Activated CD4-positive, alpha-beta memory T cell treated with anti-CD3 and anti-CD28 coated beads, Interleukin-2, amount 10 ng/mL, durations not matched to agents 7 days and 5 days (primary cell): ENCODE results near the gene KCNJ6. TPM values are rescaled to one million over a fixed set of nuclear protein-coding genes. Genes with fewer than 3 reads are reported as not detected.
"Not testable (repeated sequence)": the region's sequence is repeated elsewhere in the genome, so short reads cannot be mapped to it uniquely, and the experiment has no call there.

Experiments
- CTCF ChIA-PET: fragments of 350-600 bp; sonication (Branson Sonifier 250); formaldehyde crosslinking; loops from one replicate; lab custom pipeline; 2021; ENCODE audit warnings: antibody characterized with exemption, inconsistent platforms; lab: Charles Lee
- POLR2A ChIA-PET: fragments of 350-600 bp; sonication (Branson Sonifier 250); formaldehyde crosslinking; loops from one replicate; lab custom pipeline; 2021; ENCODE audit warnings: antibody characterized with exemption; lab: Charles Lee
- DNase-seq: peaks from one replicate; pipeline ENCODE4 v3.0.0-alpha.2; 2020
- H3K27ac Mint-ChIP-seq: one replicate; pipeline ENCODE4 v1.8.0; 2021; ENCODE audit warnings: mild to moderate bottlenecking, mixed read lengths
- H3K27me3 Mint-ChIP-seq: one replicate; pipeline ENCODE4 v1.8.0; 2021; ENCODE audit warnings: mixed read lengths
- H3K36me3 Mint-ChIP-seq: one replicate; pipeline ENCODE4 v1.8.0; 2021; ENCODE audit warnings: low read depth, mixed read lengths
- H3K4me1 Mint-ChIP-seq: one replicate; pipeline ENCODE4 v1.8.0; 2021; ENCODE audit warnings: mixed read lengths
- H3K4me3 Mint-ChIP-seq: one replicate; pipeline ENCODE4 v1.8.0; 2021; ENCODE audit warnings: mild to moderate bottlenecking, mixed read lengths
- H3K9me3 Mint-ChIP-seq: one replicate; pipeline ENCODE4 v1.8.0; 2021; ENCODE audit warnings: mixed read lengths
- total RNA-seq, 2 experiments: library from RNA; stranded (reverse); gene quantifications; one replicate each; pipeline ENCODE4 v1.2.3, GENCODE V29; 2021

Gene KCNJ6
- total RNA-seq, 2 experiments from 2014 or later, result not detected

GRCh38 chr21:37658817-37659458, 257.3 kb downstream of the KCNJ6 start:
- no peak for DNase-seq
- ChIA-PET POLR2A (no interaction called here), CTCF (no interaction called here)
- Mint-ChIP-seq H3K36me3 (no peaks in the 10 kb centered on the region), H3K4me1 (no peaks in the 10 kb centered on the region), H3K27me3 (peaks cover 7% of the 10 kb centered on the region), H3K4me3 (no peak overlapping the region), H3K27ac (no peak overlapping the region), H3K9me3 (no peaks in the 10 kb centered on the region)

GRCh38 chr21:37658121-37658816, 258.0 kb downstream of the KCNJ6 start:
- Mint-ChIP-seq H3K36me3 (no peaks in the 10 kb centered on the region), H3K4me3 (no peak overlapping the region), H3K9me3 (no peaks in the 10 kb centered on the region), H3K27me3 (peaks cover 7% of the 10 kb centered on the region), H3K4me1 (no peaks in the 10 kb centered on the region), H3K27ac (no peak overlapping the region)
- ChIA-PET POLR2A (no interaction called here), CTCF (no interaction called here)
- DNase-seq, result no peak

DNA sequence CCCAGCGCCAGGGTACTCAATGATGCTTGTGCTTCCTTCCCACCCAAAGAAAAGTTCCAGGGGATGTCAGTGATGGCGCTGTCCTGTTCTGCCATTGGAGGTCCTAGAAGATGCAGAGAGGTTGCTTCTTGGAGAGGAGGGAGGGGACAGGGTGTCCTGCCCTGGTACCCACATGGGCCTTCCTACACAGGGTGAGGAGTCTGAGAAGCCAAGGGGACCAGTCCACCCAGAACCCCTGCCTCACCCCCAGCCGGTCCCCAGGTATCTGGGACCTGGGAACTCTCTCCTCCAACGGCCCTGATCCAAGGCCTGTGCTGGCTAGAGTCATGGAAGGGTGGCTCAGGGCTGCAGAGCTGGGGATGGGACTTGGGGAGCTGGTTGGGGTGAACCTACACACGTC, 259.4 kb downstream of the KCNJ6 start:
- H3K27ac Mint-ChIP-seq, result no peak overlapping the region
- no peak for DNase-seq
- no peak overlapping the region for H3K4me3 Mint-ChIP-seq
- ChIA-PET POLR2A (no interaction called here), CTCF (no interaction called here)
- peaks cover 7% of the 10 kb centered on the region for H3K27me3 Mint-ChIP-seq
- H3K4me1 Mint-ChIP-seq, result no peaks in the 10 kb centered on the region
- no peaks in the 10 kb centered on the region for H3K36me3 Mint-ChIP-seq
- H3K9me3 Mint-ChIP-seq, result no peaks in the 10 kb centered on the region

GRCh38 chr21:37655611-37656300, 260.5 kb downstream of the KCNJ6 start:
- H3K27ac Mint-ChIP-seq, result no peak overlapping the region
- ChIA-PET CTCF (no interaction called here), POLR2A (no interaction called here)
- no peaks in the 10 kb centered on the region for H3K36me3 Mint-ChIP-seq
- H3K9me3 Mint-ChIP-seq, result no peaks in the 10 kb centered on the region
- no peaks in the 10 kb centered on the region for H3K4me1 Mint-ChIP-seq
- DNase-seq, result no peak
- H3K27me3 Mint-ChIP-seq, result peaks cover 7% of the 10 kb centered on the region
- no peak overlapping the region for H3K4me3 Mint-ChIP-seq

- H3K4me3 Mint-ChIP-seq, result no peak overlapping the region
- H3K27me3 Mint-ChIP-seq, result peaks cover 5% of the 10 kb centered on the region
- ChIA-PET POLR2A (no interaction called here), CTCF (no interaction called here)
- no peaks in the 10 kb centered on the region for H3K9me3 Mint-ChIP-seq
- no peaks in the 10 kb centered on the region for H3K36me3 Mint-ChIP-seq
- H3K4me1 Mint-ChIP-seq, result no peaks in the 10 kb centered on the region
- H3K27ac Mint-ChIP-seq, result no peak overlapping the region
- DNase-seq, result no peak
Observed at GRCh38 chr21:37654596-37654995, 261.7 kb downstream of the KCNJ6 start.

DNA sequence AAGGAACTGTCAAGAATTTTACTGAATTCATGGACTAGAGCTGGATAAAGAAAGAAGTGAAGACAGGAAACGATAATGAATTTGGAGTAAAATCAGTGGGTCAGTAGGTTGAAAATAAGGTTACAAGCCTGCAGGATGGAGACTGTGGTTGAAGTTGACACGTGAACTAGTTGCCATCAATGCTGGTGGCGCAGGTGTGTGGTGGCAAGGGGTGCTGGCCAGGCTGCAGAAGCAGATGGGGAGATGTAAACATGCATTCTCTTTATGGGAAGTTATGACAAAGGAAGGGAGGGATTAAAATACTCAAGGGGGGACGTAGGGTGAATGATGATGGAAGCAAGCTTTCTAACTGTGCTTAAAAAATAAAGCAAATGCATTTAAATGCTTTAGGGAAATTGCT, 263.1 kb downstream of the KCNJ6 start:
- POLR2A ChIA-PET, result no interaction called here
- CTCF ChIA-PET, result no interaction called here
- H3K4me3 Mint-ChIP-seq, result no peak overlapping the region

GRCh38 chr21:37647781-37648180, 268.5 kb downstream of the KCNJ6 start:
- Mint-ChIP-seq H3K9me3 (no peaks in the 10 kb centered on the region), H3K4me3 (no peak overlapping the region), H3K27me3 (peaks cover 7% of the 10 kb centered on the region), H3K36me3 (no peaks in the 10 kb centered on the region), H3K27ac (no peak overlapping the region), H3K4me1 (no peaks in the 10 kb centered on the region)
- ChIA-PET CTCF (no interaction called here), POLR2A (no interaction called here)
- DNase-seq, result no peak

More for the DNA sequence above, 263.1 kb downstream of the KCNJ6 start:
- DNase-seq, result no peak
- peaks cover 2% of the 10 kb centered on the region for H3K27me3 Mint-ChIP-seq
- H3K27ac Mint-ChIP-seq, result no peak overlapping the region
- no peaks in the 10 kb centered on the region for H3K36me3 Mint-ChIP-seq
- H3K9me3 Mint-ChIP-seq, result no peaks in the 10 kb centered on the region
- no peaks in the 10 kb centered on the region for H3K4me1 Mint-ChIP-seq

- H3K36me3 Mint-ChIP-seq, POLR2A ChIA-PET, H3K9me3 Mint-ChIP-seq, H3K4me1 Mint-ChIP-seq, H3K27ac Mint-ChIP-seq, DNase-seq, H3K4me3 Mint-ChIP-seq: not testable (repeated sequence)
- CTCF ChIA-PET, result interaction anchor here (1.0 kb wide), 1 partner anchor 28 kb away, joined by 4 read pairs; no protein-coding TSS in a partner anchor
- peaks cover 11% of the 10 kb centered on the region for H3K27me3 Mint-ChIP-seq
Observed at GRCh38 chr21:37646761-37647160, 269.5 kb downstream of the KCNJ6 start.

- ChIA-PET CTCF (interaction anchor here (1.3 kb wide), 1 partner anchor 82 kb away, joined by 3 read pairs; no protein-coding TSS in a partner anchor), POLR2A (no interaction called here)
- no peak for DNase-seq
- Mint-ChIP-seq H3K4me3 (no peak overlapping the region), H3K4me1 (no peaks in the 10 kb centered on the region), H3K36me3 (no peaks in the 10 kb centered on the region), H3K27ac (no peak overlapping the region), H3K9me3 (no peaks in the 10 kb centered on the region), H3K27me3 (peaks cover 14% of the 10 kb centered on the region)
Observed at GRCh38 chr21:37645848-37646247, 270.4 kb downstream of the KCNJ6 start.

GRCh38 chr21:37644636-37645035, 271.6 kb downstream of the KCNJ6 start:
- Mint-ChIP-seq H3K27ac (no peak overlapping the region), H3K9me3 (no peaks in the 10 kb centered on the region), H3K4me1 (peaks cover 3% of the 10 kb centered on the region), H3K4me3 (no peak overlapping the region), H3K27me3 (peaks cover 22% of the 10 kb centered on the region), H3K36me3 (no peaks in the 10 kb centered on the region)
- ChIA-PET POLR2A (no interaction called here), CTCF (interaction anchor here (1.3 kb wide), 1 partner anchor 81 kb away, joined by 3 read pairs; no protein-coding TSS in a partner anchor)
- DNase-seq, result no peak

DNA sequence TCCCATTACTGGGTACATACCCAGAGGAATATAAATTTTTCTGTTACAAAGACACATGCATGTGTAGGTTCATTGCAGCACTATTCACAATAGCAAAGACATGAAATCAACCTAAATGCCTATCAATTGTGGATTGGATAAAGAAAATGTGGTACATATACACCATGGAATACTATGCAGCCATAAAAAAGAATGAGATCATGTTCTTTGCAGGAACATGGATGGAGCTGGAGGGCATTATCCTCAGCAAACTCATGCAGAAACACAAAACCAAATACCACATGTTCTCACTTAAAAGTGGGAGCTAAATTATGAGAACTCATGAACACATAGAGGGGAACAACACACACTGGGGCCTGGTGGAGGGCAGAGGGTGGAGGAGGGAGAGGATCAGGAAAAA, 272.4 kb downstream of the KCNJ6 start:
- H3K4me3 Mint-ChIP-seq, H3K36me3 Mint-ChIP-seq, POLR2A ChIA-PET, H3K4me1 Mint-ChIP-seq, DNase-seq, H3K9me3 Mint-ChIP-seq, H3K27ac Mint-ChIP-seq: not testable (repeated sequence)
- peaks cover 27% of the 10 kb centered on the region for H3K27me3 Mint-ChIP-seq
- CTCF ChIA-PET, result interaction anchor here (1.7 kb wide), 1 partner anchor 80 kb away, joined by 10 read pairs; no protein-coding TSS in a partner anchor

DNA sequence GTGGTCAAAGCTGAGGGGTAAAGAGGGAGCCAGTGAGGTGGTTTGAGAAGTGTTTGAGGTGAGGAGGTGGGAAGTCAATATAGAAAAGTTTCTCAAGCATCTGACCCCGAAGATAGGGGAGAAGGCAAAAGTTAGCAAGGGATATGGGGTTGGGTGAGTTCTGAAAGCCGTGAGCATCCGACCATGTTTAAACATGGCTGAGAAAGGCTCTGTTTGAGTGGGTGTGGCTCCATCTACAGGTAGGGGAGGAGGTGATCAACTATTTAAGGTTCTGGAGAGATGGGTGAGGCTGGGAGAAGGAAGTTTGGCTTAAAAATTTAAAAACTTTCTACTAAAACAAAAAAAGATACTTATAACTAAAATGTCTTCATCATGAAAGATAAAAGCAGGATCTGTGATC, 273.8 kb downstream of the KCNJ6 start:
- H3K36me3 Mint-ChIP-seq, result no peaks in the 10 kb centered on the region
- ChIA-PET CTCF (interaction anchor here (1.7 kb wide), 1 partner anchor 79 kb away, joined by 10 read pairs; no protein-coding TSS in a partner anchor), POLR2A (interaction anchor here (1.1 kb wide), 1 partner anchor 79 kb away, joined by 3 read pairs; no protein-coding TSS in a partner anchor)

DNA sequence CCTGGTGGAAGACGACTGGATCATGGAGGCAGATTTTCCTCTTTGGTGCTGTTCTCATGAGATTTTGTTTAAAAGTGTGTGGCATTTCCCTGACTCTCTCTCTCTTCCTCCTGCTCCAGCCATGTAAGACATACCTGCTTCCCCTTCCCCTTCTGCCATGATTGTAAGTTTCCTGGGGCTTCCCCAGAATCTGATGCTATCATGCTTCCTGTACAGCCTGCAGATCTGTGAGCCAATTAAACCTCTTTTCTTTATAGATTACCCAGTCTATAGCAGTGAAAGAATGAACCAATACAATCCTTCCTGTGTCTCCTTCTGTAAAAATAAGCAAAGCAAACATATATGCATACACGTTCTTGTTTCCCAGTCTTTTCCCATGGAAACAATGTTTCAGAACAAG, 276.5 kb downstream of the KCNJ6 start:
- Mint-ChIP-seq H3K4me3 (no peak overlapping the region), H3K4me1 (peaks cover 4% of the 10 kb centered on the region), H3K27ac (no peak overlapping the region), H3K27me3 (peaks cover 29% of the 10 kb centered on the region), H3K9me3 (no peaks in the 10 kb centered on the region), H3K36me3 (no peaks in the 10 kb centered on the region)
- no peak for DNase-seq
- ChIA-PET POLR2A (no interaction called here), CTCF (no interaction called here)

More for the DNA sequence above, 273.8 kb downstream of the KCNJ6 start:
- Mint-ChIP-seq H3K4me1 (peaks cover 4% of the 10 kb centered on the region), H3K9me3 (no peaks in the 10 kb centered on the region), H3K4me3 (no peak overlapping the region), H3K27me3 (peaks cover 32% of the 10 kb centered on the region), H3K27ac (no peak overlapping the region)
- DNase-seq, result peak; percentile 26
